Hematopoietic multipotent progenitor cell (in vitro differentiated cells): ENCODE measurements around the gene CFAP47. TPM values are rescaled to one million over a fixed set of nuclear protein-coding genes. Genes with fewer than 3 reads are reported as not detected.
"Not testable (repeated sequence)": the region's sequence is repeated elsewhere in the genome, so short reads cannot be mapped to it uniquely, and the experiment has no call there.

Experiments
- DNase-seq, 3 donors: peaks; one replicate each; pipeline ENCODE4 v3.0.0-alpha.2; 2011 to 2015; ENCODE audit warnings: low read depth in 2 of 3, low spot score in 2 of 3
- total RNA-seq: library from RNA; depleted of rRNA; stranded (reverse); fragments of >200 nt; gene quantifications from one replicate; pipeline ENCODE4 v1.2.3, GENCODE V29; 2012

CFAP47 gene, protein sequence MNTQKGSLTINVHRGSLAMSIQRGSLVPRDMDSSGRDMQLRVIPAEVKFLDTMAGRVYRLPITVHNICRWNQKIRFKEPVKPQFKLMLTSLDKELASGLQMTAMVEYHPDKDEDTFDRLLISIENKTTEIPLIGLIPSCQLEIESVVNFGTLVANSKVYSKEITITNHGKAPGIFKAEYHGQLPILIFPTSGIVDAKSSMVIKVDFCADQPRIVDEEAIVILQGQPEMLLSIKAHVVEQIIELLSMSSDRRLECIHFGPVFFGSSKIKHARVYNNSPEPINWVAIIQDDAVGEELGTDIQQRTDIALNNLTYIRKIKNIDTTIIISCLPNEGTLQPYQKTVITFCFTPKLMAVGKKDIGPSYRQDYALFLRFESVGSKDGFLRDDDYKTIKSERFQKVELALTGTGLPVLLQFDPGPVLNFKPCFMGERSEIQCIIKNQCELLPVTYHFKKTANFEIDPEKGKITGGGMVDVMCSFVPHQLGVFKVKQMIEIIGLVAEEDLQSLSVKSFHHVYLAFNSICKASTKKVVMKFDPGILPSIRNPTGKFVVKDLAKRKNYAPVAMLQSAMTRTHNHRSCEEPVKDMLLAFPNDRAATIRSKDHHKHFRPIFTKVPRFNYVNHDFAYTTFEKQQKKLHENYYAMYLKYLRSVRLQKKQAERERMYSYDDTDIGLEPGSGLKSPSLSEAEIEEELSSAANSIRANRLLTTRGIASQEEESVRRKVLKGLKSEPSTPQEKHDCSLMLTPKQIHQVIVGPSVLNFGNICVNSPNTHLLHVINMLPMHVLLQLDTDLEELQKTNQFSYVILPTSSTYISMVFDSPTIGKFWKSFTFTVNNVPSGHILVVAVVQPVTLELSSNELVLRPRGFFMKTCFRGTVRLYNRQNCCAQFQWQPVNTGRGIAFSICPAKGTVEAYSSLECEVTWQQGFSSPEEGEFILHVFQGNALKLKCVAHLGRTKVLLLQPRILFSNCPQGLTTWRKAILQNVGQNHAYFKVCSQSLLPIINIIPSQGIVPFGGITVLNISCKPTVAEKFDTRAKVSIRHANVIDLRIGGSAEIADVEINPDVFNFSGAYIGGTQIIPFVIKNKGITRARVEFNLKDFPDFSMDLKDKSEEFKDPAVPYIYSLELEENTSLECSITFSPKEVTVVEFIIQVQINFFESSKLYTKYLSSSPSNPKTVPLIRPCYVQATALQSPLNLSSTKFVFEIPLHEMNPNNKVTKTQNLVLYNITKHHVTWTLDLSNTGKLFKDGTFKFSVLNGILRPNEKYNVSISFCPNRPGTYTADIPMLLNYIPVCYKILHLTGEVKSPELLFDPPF (N-terminal part only)
- under 0.01 TPM for total RNA-seq

DNA sequence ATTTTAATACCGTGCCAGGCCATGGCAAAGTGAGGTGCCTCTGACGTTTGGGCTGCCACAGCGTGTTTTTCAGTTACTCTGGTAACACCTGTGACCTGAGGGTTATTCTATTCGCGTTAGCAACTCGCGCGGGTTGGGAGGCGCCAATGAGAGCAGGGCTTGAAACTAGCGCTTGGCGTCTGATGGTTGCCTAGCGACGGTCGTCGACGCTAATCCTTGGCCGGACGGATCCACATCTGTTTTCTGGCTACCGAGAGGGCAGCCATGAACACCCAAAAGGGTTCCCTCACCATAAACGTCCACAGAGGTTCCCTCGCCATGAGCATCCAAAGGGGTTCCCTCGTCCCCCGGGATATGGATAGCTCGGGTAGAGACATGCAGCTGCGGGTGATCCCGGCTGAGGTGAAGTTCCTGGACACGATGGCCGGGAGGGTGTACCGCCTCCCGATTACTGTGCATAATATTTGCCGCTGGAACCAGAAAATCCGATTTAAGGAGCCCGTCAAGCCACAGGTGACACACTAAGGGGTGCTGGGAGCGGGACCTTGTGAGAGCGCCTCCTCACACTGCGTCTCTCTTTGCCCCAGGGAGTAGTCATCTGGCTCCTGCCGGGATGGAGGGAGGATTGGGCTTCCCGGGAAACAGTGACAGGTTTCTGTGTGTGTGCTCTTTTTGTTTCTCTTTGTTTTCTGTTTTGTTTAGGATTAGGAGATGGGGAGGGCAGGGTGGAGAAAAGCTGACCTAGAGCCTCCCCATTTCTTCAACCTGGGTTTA is at the start of gene CFAP47:
Gene CFAP47, plus strand, starts transcription at position 199 of the 774 bp plus-strand sequence. Its CDS starts 66 bp downstream, at position 265.
- DNase-seq = peak in 2 of 3 donors; percentile 33 to 70

DNA sequence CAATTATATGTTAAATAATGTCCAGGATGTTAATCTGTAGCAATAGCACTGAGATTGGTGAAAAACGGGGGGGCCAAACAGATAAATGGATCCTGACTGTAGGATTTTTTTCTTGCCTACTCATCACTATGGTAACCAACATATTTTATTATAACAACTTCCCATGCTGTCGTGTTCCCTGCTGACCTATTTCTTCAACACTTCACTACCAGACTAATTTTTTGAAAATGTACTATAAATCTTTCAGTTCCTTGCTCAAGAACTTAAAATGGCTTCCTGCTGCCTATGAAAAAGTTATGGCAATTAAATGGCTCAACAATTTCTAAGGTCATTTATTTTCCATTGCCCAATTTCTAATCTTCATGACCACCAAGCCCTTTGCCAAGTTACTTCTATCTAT is 38.9 kb upstream of the CFAP47 start:
- DNase-seq = no peak

DNA sequence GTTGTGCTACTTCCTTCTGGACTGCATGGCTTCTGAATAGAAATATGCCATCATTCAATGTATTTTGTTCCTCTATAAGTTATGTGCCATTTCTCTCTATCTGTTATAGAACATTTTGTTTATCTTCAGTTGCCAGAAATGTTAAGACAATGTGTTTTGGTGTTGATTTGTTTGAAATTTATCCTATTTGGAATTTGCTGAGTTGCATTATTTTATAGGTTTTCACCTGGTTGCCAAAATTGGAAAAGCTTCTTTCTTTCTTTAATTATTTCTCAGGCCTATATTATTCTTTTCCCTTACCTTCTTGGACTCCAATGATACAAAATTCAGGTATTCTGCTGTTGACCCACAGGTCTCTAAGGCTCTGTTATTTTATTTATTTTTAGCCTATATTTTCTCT is 33.4 kb upstream of the CFAP47 start:
- no peak for DNase-seq

DNA sequence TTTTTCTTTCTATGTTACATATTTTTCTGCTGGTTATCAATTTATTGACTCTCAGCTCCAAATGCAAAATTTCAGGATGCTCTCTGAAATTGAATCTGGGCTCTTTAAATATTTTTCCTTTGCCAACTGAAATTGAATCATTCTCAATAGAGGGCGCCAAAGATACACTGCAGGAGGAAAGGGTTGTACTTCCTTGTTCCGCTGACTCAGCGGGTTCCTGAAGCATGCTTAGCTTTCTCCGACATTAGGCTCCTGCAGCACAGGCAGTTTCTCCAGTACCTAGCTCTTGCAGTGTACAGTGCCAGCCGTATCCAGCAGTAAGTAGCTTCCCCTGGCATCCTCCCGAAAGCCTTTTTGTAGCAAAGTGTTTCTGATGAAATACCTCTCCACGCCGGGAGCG is 28.8 kb upstream of the CFAP47 start:
- peak in 2 of 3 donors; percentile 19 to 58 for DNase-seq

DNA sequence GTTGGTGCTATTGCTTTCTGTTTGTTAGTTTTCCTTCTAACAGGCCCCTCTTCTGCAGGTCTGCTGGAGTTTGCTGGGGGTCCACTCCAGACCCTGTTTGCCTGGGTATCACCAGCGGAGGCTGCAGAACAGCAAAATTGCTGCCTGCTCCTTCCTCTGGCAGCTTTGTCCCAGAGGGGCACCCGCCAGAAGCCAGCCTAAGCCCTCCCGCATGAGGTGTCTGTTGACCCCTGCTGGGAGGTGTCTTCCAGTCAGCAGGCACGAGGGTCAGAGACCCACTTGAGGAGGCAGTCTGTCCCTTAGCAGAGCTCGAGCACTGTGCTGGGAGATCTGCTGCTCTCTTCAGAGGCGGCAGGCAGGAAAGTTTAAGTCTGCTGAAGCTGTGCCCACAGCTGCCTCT is 67.3 kb downstream of the CFAP47 start:
- DNase-seq = not testable (repeated sequence)

DNA sequence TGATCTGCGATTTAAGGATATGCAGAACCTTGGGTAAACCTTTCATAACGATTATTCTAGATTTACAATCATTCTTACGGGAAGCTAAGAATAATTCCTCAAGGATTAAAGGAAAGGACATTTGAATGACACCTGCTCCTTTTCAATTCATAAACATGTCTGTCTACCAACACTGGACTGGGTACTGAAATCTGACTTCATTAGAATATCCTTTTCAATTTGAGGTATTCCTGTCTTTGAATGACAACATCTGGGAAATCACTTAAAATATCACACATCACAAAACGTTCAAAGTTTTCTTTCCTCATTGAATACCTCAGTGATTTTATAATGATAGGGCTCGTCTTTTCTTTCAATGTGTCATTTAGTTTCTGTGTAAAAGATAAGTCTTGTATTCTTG is 87.7 kb downstream of the CFAP47 start:
- no peak for DNase-seq

DNA sequence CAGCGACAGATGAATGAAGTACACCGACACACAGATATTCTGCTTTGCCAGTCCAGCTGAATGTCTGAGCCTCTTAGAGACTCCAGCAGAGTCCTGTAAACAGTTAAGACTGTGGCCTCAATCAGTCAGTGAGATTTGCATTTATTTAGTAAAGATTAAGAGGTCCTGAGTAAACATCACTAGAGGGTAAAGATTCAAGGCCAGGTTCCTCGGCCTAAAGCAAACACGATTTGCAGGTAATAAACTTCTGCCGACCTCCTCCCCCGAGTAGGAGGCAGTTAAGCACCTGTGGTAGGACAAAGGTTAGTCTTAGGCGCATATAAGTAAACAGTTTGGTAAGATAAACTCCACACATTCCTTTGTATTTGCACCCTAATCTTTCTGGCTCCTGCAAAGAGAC is 99.6 kb downstream of the CFAP47 start:
- DNase-seq = no peak

DNA sequence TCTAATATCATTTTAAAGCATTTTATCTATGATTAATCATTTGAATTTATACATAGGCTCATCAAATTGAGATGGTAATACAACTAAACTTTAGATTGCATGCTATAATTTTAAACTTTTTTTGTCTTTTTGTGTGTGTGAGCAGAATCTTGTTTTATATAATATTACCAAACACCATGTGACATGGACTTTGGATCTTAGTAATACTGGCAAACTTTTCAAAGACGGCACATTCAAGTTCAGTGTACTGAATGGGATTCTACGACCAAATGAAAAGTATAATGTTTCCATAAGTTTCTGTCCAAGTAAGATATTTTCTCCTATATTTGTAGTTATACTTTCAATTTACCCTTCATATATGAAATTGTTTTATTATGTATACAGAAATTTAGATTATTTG is 116.0 kb downstream of the CFAP47 start:
- DNase-seq = no peak

DNA sequence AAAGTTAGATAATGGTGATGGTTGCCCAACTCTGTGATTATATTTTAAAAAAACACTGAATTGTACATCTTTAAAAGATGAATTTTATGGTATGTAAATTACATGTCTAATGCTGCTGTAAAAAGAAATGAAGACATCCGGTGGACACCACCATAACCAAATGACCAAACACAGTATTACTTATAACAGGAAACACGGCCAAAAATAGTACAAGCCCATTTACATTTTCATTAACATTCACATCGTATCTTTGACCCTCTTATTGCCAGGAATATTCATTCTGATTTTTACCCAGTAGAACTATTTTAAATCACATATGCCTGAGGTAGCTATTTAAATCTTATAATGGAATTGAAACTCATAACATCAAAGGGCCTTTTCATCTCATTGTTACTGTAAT is 143.2 kb downstream of the CFAP47 start:
- DNase-seq = no peak

DNA sequence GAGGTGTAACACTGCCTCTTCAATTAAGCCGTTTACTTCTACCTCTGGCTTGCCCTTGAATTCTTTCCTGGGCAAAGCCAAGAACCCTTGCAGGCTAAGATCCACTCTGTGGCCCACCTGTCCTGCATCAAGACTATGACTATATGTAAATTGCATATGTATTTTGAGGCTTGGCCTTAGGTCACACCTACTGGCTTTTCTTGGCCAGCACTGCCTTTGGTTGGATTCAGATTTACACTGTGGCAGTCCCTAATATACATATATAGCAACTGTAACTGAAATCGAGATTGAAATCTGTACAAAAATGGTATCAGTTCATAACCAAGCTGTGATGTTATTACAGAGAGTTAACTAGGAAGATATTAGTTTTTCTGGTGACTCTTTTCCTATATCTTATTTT is 151.5 kb downstream of the CFAP47 start:
- no peak for DNase-seq

DNA sequence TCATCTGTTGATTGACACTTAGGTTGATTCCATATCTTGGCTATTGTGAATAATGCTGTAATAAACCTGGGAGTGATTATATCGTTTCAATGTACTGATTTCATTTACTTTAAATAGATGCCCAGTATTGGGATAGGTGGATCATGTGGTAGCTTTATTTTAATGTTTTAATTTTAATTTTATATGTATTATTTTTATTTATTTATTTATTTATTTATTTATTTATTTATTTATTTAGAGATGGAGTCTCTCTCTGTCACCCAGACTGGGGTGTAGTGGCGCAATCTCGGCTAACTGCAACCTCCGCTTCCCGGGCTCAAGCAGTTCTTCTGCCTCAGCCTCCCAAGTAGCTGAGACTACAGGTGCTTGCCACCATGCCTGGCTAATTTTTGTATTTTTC is 155.5 kb downstream of the CFAP47 start:
- DNase-seq = not testable (repeated sequence)

DNA sequence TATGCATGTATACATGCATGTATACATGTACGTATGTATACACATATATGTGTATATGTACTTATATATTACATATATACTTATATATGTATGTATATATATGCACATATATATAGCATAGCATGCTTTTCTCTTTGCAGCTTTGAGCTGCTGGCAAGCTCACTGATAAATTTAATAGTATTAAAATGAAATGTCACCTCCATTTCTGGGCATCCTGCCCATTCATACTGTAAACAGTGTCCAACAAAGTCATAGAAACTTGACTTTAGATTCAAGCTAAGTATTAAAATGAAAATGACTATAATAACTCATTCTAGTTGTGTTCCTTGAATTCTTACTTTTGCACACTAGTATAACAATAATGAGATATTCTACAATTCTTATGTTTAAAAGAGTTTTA is 163.7 kb downstream of the CFAP47 start:
- DNase-seq = no peak

DNA sequence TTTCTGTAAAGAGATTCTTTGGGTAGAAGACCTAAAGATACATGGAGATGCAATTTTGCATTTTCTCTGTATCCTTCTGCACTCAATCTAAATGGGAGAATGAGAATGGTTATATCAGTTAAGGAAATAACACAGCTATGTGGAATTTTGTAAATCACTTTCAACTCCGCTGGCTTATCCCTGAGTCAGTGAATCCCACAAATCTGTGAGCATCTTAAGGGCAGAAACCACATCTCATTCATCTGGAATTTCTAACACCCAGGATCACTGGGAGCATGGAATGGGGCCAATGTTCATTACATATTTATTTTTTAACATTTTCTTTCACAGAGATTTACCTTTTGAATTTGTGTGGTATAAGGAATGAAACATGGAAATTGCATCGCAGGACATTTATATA is 167.8 kb downstream of the CFAP47 start:
- no peak for DNase-seq

DNA sequence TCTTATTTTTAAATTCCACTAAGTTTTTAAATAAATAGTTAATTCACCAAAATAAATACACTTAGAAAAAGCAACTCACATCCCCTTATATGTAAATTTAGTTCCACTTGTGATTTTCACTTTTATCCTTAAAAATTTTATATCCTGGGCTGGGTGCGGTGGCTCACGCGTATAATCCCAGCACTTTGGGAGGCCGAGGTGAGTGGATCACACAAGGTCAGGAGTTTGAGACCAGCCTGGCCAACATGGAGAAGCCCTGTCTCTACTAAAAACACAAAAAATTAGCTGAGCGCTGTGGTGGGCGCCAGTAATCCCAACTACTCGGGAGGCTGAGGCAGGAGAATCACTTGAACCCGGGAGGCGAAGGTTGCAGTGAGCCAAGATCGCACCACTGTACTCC is 169.4 kb downstream of the CFAP47 start:
- not testable (repeated sequence) for DNase-seq

DNA sequence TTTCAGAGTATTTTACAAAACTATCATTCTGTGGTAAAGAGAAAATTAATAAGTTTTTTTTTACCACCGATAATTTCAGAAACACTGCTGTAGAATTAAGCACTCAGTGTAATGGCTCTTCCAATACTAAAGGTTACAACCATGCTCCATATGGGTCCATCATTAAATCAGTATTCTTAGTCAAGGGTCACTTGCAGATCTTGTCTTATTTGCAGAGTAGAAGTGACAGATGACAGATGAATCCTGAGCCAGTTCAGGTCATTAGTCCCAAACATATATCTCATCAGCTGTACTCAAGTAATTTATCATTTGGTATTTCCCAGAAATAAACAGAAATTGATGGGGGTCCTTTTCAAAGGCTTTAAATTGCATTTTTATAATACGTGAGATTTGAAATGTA is 182.9 kb downstream of the CFAP47 start:
- DNase-seq = no peak

DNA sequence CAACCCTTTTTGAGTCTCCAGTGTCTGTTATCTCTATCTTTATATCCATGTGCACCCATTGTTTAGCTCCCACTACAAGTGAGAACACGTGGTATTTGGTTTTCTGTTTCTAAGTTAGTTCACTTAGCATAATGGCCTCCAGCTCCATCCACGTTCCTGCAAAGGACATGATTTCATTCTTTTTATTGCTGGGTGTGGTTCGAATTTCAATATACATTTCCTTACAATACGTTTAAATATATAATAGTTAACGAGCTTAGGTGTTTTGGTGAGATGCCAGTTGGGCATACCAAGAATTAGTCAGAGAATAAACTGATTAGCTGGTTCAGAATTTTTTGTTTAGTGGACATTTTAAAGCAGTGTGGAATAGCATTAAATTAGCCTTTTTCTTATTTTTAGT is 196.7 kb downstream of the CFAP47 start:
- no peak for DNase-seq

DNA sequence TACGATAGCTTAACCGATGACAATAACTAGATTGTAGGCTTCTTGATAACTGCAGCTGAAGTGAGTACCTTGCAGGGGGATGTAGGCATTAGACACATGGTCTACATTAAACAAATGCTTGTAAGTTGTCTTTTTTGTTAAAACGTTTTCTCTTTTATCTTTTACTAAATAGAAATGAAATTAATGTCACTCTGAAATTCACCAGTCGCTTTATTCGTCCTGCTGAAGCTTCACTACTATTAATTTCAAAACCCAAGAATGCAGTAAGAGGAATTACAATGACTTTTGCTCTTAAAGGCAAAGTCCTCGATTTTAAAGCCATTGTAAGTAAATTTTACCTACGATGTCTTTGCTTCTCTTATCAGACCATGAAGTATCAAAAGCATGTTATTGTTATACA is 239.7 kb downstream of the CFAP47 start:
- no peak for DNase-seq

DNA sequence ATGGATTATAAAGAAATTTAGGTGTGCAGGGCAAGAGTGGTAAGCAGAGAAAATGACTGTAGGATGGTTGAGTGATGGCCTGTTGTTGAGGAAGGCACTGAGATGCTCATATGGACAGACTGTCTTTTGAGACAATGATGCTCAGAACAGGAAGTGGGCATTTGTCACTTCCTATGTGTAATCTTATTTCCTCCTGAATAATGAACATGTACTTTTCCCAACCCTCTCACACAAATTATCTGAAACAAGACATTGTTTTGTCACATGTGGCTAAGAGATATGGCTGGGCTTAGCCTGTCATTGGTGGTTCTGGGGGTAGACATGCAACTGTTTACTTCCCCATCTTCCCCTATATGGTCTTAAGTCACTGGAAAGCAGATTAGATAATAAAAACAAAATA is 240.5 kb downstream of the CFAP47 start:
- DNase-seq = peak in 2 of 3 donors; percentile 2 to 11

DNA sequence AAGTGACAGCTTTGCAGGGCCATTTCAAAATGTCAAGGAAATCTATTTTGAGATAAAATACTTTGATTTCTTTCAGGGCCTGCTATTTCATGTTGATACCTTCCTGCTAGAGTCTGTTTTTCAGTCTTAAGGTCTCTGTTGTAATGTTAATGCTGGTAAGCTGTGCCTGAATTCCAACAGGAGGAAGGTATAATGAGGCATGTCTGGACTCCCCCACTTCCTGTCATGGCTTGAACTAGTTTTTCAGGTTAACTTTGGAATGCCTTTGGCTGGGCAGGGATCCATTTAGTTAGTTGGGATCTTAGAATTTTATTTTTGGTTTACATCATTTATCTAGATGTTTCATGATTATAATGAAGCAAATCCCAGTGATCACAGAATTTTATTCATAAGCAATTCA is 279.0 kb downstream of the CFAP47 start:
- no peak for DNase-seq

DNA sequence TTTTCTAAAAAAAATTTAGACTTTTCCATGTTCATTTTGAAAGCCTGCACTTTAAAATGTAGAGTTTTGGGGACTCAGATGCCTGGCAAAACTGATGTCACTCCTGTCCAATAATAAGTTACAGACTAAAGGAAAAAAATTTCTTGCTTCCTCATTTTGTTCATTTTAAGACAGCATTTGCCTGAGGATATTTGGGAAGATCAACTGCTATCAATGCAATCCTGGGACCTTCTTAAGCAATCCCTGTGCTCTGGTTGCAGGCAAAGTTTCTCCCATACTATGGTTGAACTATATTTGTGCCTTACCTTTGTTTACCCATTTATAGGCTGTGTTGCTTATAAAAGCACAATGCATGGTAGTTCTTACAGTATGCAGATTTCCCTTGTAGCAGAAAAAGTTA is 280.4 kb downstream of the CFAP47 start:
- DNase-seq = no peak
